ENCODE measurements around the gene MYCL.

DNA sequence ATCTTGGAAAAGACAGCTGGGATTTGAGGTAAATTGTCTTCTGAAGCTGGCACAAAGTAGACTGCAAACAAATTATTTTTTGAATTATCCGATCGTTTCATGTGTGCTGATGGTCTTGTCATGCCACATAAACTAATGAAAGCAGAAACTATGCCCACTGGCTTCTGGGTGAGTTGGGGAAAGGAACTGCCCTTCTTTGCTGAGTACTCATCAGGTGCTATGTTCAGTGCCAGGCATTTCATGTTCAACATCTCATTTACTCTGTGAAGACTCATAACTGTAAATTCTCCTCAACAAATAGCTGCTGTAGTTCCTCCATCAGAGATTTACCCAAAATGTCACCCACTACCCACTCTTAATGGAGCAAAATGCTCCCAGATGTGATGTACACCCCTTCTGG is 19.6 kb downstream of the MYCL start:
- TF ChIP-seq, protein P1, sequence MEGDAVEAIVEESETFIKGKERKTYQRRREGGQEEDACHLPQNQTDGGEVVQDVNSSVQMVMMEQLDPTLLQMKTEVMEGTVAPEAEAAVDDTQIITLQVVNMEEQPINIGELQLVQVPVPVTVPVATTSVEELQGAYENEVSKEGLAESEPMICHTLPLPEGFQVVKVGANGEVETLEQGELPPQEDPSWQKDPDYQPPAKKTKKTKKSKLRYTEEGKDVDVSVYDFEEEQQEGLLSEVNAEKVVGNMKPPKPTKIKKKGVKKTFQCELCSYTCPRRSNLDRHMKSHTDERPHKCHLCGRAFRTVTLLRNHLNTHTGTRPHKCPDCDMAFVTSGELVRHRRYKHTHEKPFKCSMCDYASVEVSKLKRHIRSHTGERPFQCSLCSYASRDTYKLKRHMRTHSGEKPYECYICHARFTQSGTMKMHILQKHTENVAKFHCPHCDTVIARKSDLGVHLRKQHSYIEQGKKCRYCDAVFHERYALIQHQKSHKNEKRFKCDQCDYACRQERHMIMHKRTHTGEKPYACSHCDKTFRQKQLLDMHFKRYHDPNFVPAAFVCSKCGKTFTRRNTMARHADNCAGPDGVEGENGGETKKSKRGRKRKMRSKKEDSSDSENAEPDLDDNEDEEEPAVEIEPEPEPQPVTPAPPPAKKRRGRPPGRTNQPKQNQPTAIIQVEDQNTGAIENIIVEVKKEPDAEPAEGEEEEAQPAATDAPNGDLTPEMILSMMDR (IDR thresholded peaks at IDR 0.05; ENCODE audit: poor library complexity), result no peak
- no peak for TF ChIP-seq EZH2 (IDR thresholded peaks at IDR 0.05; ENCODE audit: borderline replicate concordance)
